Lower lobe of right lung (tissue), 2 donors: ENCODE data around the gene MORN1. TPM values are rescaled to one million over a fixed set of nuclear protein-coding genes. Genes with fewer than 3 reads are reported as not detected.

Experiments used
- ATAC-seq, 2 donors: fragments of 200-7000 bp; cut with Tn5 transposase; one replicate each; pipeline ENCODE4 v1.9.1; 2020 to 2022; ENCODE audit warnings: mild to moderate bottlenecking in 2 of 2, moderate library complexity in 2 of 2
- DNase-seq: peaks from one replicate; pipeline ENCODE4 v3.0.0-alpha.2; 2020
- H3K27ac ChIP-seq: fragments of 200-600 bp; one replicate; pipeline ENCODE4 v1.8.0; 2022
- H3K27me3 ChIP-seq: fragments of 200-600 bp; one replicate; pipeline ENCODE4 v1.8.0; 2022; ENCODE audit warnings: low read depth
- H3K36me3 ChIP-seq: fragments of 200-600 bp; one replicate; pipeline ENCODE4 v1.8.0; 2022; ENCODE audit warnings: mild to moderate bottlenecking
- H3K4me1 ChIP-seq: fragments of 200-600 bp; one replicate; pipeline ENCODE4 v1.8.0; 2022
- H3K4me3 ChIP-seq: fragments of 200-600 bp; one replicate; pipeline ENCODE4 v1.8.0; 2022; ENCODE audit warnings: mild to moderate bottlenecking
- H3K9me3 ChIP-seq: fragments of 200-600 bp; one replicate; pipeline ENCODE4 v1.8.0; 2022
- CTCF ChIP-seq: fragments of 200-600 bp; IDR thresholded peaks from one replicate; pipeline ENCODE4 v1.8.0; 2022; ENCODE audit warnings: antibody characterized with exemption, mild to moderate bottlenecking
- intact Hi-C: fragments of 100-400 bp; cut with DNase I; formaldehyde crosslinking; loops from one replicate; pipeline ENCODE4 v1.11.0; 2022
- total RNA-seq: library from RNA; stranded (reverse); fragmentation: NEBNext Ultra II Directional; extraction: Animal tissue kit (Norgen Biotek cat#: 25700); gene quantifications from one replicate; pipeline ENCODE4 v1.2.1, GENCODE V29; 2021
- donor health status: DM: no; HTN: yes; CAD: no; lungs with severe emphysema.

MORN1 gene
- total RNA-seq, 1 donor from 2014 or later = 13.4 TPM

- Histone ChIP-seq H3K4me3 (no peak overlapping the region), H3K4me1 (no peaks in the 10 kb centered on the region), H3K27ac (no peak overlapping the region), H3K27me3 (no peaks in the 10 kb centered on the region), H3K9me3 (no peaks in the 10 kb centered on the region), H3K36me3 (peaks cover 92% of the 10 kb centered on the region)
- no peak for TF ChIP-seq CTCF
- intact Hi-C loops = no loop called here
- ATAC-seq = no peak
- no peak for DNase-seq
Measured at GRCh38 chr1:2404142-2404889, 13.0 kb upstream of the MORN1 start.

- Histone ChIP-seq H3K4me1 (no peaks in the 10 kb centered on the region), H3K27me3 (no peaks in the 10 kb centered on the region), H3K9me3 (no peaks in the 10 kb centered on the region), H3K36me3 (peaks cover 95% of the 10 kb centered on the region), H3K4me3 (no peak overlapping the region), H3K27ac (no peak overlapping the region)
- ATAC-seq (no peak), DNase-seq (no peak)
- intact Hi-C loops = no loop called here
- no peak for TF ChIP-seq CTCF
Measured at GRCh38 chr1:2403273-2403672, 11.9 kb upstream of the MORN1 start.

- intact Hi-C loops = no loop called here
- H3K36me3 ChIP-seq = peaks cover 96% of the 10 kb centered on the region
- H3K27ac ChIP-seq = no peak overlapping the region
- no peaks in the 10 kb centered on the region for H3K4me1 ChIP-seq
- H3K9me3 ChIP-seq = no peaks in the 10 kb centered on the region
- peak in 1 of 2 donors; percentile 5 for ATAC-seq
- DNase-seq = no peak
- no peak overlapping the region for H3K4me3 ChIP-seq
- no peak for TF ChIP-seq CTCF
- H3K27me3 ChIP-seq = no peaks in the 10 kb centered on the region
Measured at GRCh38 chr1:2402420-2402819, 11.1 kb upstream of the MORN1 start.

- Histone ChIP-seq H3K27me3 (no peaks in the 10 kb centered on the region), H3K9me3 (no peaks in the 10 kb centered on the region), H3K36me3 (peaks cover 96% of the 10 kb centered on the region), H3K27ac (no peak overlapping the region), H3K4me3 (no peak overlapping the region), H3K4me1 (no peaks in the 10 kb centered on the region)
- TF ChIP-seq CTCF = no peak
- no peak for DNase-seq
- ATAC-seq = no peak
- intact Hi-C loops = no loop called here
Measured at GRCh38 chr1:2400950-2401649, 9.7 kb upstream of the MORN1 start.

GRCh38 chr1:2400576-2400909, 9.2 kb upstream of the MORN1 start:
- DNase-seq (no peak), ATAC-seq (no peak)
- no peak overlapping the region for H3K4me3 ChIP-seq
- H3K9me3 ChIP-seq = no peaks in the 10 kb centered on the region
- no peaks in the 10 kb centered on the region for H3K27me3 ChIP-seq
- H3K36me3 ChIP-seq = peaks cover 96% of the 10 kb centered on the region
- H3K4me1 ChIP-seq = no peaks in the 10 kb centered on the region
- no peak overlapping the region for H3K27ac ChIP-seq
- intact Hi-C loops = no loop called here
- TF ChIP-seq CTCF = no peak
